Smooth muscle cell of the brain vasculature (primary cell): ENCODE results near the gene OSMR.
"Not testable (repeated sequence)": the region's sequence is repeated elsewhere in the genome, so short reads cannot be mapped to it uniquely, and the experiment has no call there.

ENCODE experiments used
- DNase-seq: peaks from one replicate; pipeline ENCODE4 v3.0.0-alpha.2; 2012; ENCODE audit warnings: low read depth, low spot score

OSMR gene

GRCh38 chr5:38830521-38831051 lies 15.2 kb upstream of the OSMR start:
- no peak for DNase-seq

GRCh38 chr5:38831117-38831516 lies 14.7 kb upstream of the OSMR start:
- no peak for DNase-seq

DNA sequence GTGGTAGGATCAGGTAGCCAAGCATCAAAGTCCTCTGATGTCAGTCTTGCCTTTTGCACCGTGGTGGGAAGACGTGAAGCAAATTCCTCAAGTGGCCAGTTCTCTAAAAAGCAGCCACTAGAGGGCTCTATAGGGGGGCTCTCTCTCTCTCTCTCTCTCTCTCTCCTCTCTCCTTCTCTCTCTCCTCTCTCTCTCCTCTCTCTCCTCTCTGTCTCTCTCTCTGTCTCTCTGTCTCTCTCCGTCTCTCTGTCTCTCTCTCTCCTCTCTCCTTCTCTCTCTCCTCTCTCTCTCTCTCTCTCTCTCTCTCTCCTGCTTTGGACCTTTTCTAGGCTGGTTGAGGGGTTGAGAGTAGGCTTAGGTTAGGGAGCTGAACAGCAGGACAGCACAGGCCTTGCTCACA lies 13.9 kb upstream of the OSMR start:
- DNase-seq: no peak

GRCh38 chr5:38832810-38833209 lies 13.0 kb upstream of the OSMR start:
- no peak for DNase-seq

DNA sequence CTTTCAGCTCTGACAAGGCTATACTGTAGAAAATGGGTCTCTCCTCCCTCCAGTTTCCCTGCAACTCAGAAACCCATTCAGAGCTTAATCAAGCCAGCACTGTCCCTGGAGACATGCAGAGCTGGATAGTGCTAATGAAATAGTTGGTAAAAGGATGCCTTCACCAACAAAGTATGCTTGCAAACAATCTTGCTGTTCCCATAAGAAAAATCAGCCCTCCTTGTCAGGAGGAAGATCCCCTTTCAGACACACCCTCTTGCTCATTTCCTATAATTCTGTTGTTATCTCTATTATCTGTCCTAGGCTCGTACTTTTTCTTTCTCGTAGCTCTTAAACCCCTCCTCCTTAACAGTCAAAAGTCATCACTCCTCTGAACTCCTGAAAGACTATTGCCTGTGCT lies 9.9 kb upstream of the OSMR start:
- no peak for DNase-seq

DNA sequence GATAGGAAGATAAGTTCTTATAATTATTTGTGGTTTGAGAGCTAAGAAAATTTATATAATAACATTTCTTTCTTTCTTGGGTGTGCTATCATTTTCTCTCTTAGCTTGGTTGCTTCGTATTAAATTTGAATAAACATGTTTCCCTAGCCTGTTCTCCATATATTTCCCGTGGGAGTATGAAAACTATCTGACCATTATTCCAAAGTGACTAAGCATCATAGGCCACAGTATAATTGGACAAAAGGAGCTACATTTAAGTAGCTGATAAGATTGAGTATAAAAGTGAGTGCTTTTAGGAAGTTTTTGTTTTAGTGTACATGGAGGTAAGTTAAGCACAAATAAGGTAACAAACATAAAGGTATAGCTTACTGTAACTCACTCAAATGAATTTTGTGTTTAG lies 8.4 kb upstream of the OSMR start:
- DNase-seq: no peak

- no peak for DNase-seq
Measured at GRCh38 chr5:38837932-38838331, 7.9 kb upstream of the OSMR start.

DNA sequence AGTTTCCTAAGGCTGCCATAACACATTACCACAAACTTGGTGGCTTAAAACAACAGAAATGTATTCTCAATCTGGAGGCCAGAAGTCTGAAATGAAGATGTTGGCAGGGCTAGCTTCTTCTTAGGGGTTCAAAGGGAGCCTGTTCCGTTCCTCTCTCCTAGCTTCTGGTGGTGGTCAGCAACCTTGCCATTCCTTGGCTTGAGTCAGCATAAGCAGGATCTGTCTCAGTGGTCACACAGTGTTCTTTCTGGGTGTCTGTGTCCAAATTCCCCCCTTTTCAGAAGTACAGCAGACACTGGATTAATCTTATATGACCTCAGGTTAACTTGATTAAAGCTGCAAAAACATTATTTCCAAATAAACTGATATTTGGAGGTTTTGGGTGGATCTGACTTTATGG lies 2.1 kb upstream of the OSMR start:
- DNase-seq: no peak

DNA sequence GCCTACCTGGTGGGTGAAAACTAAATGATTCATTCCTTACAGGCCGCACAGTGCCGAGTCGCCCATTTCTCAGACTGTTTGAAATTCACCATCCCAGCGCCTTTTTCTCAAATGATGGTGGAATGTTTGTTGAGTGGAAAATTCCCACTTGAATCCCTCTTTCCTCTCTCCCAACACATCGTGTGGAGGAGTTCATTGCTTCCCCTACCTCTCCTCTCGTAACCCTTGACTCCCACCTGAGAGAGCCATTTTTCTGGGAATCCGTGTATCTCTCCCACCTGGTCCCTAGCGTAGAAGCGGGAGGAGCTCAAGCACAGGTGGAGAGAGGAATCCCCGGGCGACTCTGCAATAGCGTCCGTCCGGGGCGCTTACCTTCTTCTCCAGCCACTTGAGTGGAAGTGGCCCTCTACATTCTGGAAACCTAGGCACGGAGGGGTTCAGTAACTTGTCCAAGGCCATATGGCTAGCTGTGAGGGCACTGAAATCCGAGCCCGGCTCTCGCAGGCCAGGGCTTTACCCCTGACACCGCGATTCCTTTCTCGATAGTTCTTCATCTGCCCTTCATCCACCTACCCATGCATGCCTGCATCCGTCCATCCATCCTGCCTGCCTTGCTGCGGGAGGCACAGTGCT lies 683 bp downstream of the OSMR start:
- DNase-seq: no peak

- DNase-seq: no peak
Measured at GRCh38 chr5:38847559-38848347, 1.9 kb downstream of the OSMR start.

GRCh38 chr5:38848637-38849036 lies 2.8 kb downstream of the OSMR start:
- no peak for DNase-seq

GRCh38 chr5:38851640-38852039 lies 5.8 kb downstream of the OSMR start:
- DNase-seq: not testable (repeated sequence)

DNA sequence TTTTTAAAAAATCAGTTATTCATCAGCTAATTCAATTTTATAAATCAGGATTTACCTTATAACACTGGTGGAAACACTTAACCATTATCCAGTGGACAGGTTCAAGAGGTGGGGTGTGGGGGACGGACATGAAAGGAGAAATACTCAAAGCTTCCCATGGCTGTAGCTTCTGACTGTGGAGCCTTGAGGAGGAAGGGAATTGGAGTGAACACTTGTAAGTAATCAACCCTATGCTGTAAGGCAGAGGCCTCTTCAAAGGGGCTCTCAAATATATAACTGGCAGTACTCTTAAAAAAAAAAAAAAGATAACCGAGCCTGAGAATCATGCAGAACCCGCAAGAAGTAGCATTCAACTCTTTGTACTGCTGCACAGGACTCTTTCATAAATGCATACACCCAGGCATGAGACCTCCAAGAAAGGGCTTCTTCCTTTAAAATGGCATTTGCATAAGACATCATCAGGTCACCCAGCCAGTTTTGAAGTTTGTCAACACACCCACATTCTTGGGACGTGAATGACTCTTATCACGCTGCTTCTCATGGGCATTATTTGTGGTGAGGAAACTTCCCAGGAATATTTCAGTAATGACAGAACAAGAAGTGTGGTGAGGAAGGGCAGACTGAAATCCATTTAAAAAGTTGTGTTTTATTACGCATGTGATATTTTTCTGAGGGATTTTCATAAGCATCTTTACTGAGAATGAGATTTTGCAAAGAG lies 8.1 kb downstream of the OSMR start:
- no peak for DNase-seq

DNA sequence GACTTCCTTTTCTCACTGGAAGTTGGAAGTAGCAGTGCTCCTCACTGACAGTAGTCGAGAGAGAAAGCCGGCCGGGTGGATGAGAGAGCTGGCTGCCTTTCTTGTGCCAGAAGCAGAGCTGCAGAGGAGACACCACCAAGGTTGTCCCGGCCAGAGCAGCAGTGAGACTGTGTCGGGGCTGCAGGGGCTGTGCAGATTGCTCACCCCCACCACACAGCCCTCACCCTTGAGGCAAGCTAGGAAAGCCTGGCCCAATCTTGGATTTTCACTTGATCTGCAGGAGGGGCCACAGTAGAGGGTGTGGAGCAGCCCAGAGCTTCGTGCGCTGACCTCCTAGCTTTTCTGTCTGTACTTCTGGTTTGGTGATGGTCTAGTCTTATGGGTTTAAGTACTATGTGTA lies 9.1 kb downstream of the OSMR start:
- DNase-seq: no peak

DNA sequence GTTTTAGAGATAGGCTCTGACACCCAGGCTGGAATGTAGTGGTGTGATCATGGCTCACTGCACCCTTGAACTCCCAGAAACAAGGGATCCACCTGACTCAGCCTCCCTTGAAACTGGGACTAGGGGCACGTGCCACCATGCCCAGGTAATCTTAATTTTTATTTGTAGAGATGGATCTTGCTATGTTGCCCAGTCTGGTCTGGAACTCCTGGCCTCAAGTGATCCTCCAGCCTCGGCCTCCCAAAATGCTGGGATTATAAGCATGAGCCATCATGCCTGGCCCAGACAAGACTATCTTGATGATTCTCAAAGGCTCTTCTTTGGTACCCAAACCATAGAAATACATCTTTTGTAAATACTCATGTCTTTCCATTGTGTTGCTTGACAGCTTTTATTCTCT lies 10.8 kb downstream of the OSMR start:
- DNase-seq: no peak

- DNase-seq: no peak
Measured at GRCh38 chr5:38858839-38859238, 13.0 kb downstream of the OSMR start.

GRCh38 chr5:38861986-38862770 lies 16.4 kb downstream of the OSMR start:
- DNase-seq: not testable (repeated sequence)

GRCh38 chr5:38866362-38867031 lies 20.7 kb downstream of the OSMR start:
- no peak for DNase-seq

DNA sequence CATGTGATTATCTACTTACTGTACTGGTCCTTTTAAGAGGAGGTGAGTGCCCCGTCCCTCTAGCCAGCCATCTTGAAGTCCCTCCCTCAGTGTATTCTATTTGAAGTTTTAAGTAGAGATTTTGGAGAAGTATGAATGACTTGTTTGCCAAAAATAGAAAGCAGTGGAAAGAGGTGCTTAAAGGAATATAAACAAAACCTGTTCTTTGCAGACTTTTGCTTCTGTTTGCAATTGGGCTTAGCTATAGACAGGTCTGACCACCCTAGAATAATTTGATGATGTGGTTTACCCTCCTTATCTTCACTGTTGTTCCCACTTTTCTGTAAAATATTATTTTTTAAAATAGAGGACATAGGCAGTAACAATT lies 21.2 kb downstream of the OSMR start:
- DNase-seq: no peak

- no peak for DNase-seq
Measured at GRCh38 chr5:38867416-38867815, 21.6 kb downstream of the OSMR start.

DNA sequence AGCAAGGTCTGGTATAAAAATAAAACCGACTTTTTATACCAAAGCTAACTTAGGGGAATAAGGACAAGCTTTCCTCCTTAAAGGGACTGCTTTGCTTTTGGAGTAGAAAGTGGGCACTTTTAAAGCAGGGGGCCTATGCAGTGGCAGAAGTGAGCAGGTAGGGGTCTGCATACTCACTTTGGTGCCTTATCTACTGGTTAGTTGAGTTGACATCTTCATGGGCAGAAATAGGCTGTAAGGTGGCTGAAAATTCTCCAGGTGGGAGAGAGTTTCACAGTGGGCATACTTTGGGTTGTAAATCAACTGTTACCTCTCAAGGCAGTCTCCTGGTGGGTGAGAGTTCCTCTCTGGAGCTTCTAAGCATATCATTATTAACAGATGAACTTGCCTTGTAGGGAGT lies 24.8 kb downstream of the OSMR start:
- no peak for DNase-seq
